SK-N-SH treated with all-trans-retinoic acid at 6 μM for 48 hours (cell line): ENCODE data around the gene PET100.

ENCODE experiments used
- ATAC-seq: fragments of 200-7000 bp; cut with Tn5 transposase; 3 replicates; pipeline ENCODE4 v1.9.1; 2020; ENCODE audit warnings: mild to moderate bottlenecking, moderate library complexity
- ARNTL ChIP-seq: fragments of 450-650 bp; formaldehyde crosslinking; IDR thresholded peaks from 2 replicates; pipeline ENCODE4 v1.5.0; 2020; ENCODE audit warnings: low read depth, mild to moderate bottlenecking, moderate library complexity, borderline replicate concordance
- BACH2 ChIP-seq: fragments of 250-450 bp; sonication (Bioruptor Pico); IDR thresholded peaks from 2 replicates; pipeline ENCODE4 v1.9.0; 2021; ENCODE audit warnings: mild to moderate bottlenecking, borderline replicate concordance
- CSDC2 ChIP-seq: fragments of 250-450 bp; sonication (Bioruptor Pico); IDR thresholded peaks from 2 replicates; pipeline ENCODE4 v1.5.0; 2020; ENCODE audit warnings: mild to moderate bottlenecking, moderate library complexity
- GLIS3 ChIP-seq: fragments of 250-450 bp; sonication (Bioruptor Pico); IDR thresholded peaks from 2 replicates; pipeline ENCODE4 v1.5.0; 2020; ENCODE audit warnings: mild to moderate bottlenecking, moderate library complexity
- ISL1 ChIP-seq: fragments of 250-450 bp; sonication (Bioruptor Pico); IDR thresholded peaks from 2 replicates; pipeline ENCODE4 v2.1.2; 2022; ENCODE audit warnings: mild to moderate bottlenecking, moderate library complexity
- OSR1 ChIP-seq: fragments of 250-450 bp; sonication (Bioruptor Pico); IDR thresholded peaks from 2 replicates; pipeline ENCODE4 v1.8.0; 2022; ENCODE audit warnings: moderate library complexity, mild to moderate bottlenecking, inconsistent platforms
- POU6F1 ChIP-seq: fragments of 250-450 bp; sonication (Bioruptor Pico); IDR thresholded peaks from 2 replicates; pipeline ENCODE4 v1.8.0; 2021; ENCODE audit warnings: low read depth, mild to moderate bottlenecking, moderate library complexity, borderline replicate concordance
- PPARA ChIP-seq: fragments of 250-450 bp; sonication (Bioruptor Pico); IDR thresholded peaks from 2 replicates; pipeline ENCODE4 v1.5.0; 2020; ENCODE audit warnings: mild to moderate bottlenecking, borderline replicate concordance
- RARB ChIP-seq: fragments of 250-450 bp; sonication (Bioruptor Pico); IDR thresholded peaks from 2 replicates; pipeline ENCODE4 v1.8.0; 2021; ENCODE audit warnings: mild to moderate bottlenecking, moderate library complexity
- SNAI2 ChIP-seq: fragments of 250-450 bp; sonication (Bioruptor Pico); IDR thresholded peaks from 2 replicates; pipeline ENCODE4 v1.5.0; 2020; ENCODE audit warnings: mild to moderate bottlenecking, moderate library complexity
- TCF4 ChIP-seq: fragments of 250-450 bp; sonication (Bioruptor Pico); IDR thresholded peaks from 2 replicates; pipeline ENCODE4 v1.8.0; 2021; ENCODE audit warnings: mild to moderate bottlenecking, moderate library complexity, borderline replicate concordance
- TOX ChIP-seq: fragments of 250-450 bp; sonication (Bioruptor Pico); IDR thresholded peaks from 2 replicates; pipeline ENCODE4 v1.8.0; 2021; ENCODE audit warnings: mild to moderate bottlenecking, moderate library complexity, borderline replicate concordance
- TSHZ2 ChIP-seq: fragments of 250-450 bp; sonication (Bioruptor Pico); IDR thresholded peaks from 2 replicates; pipeline ENCODE4 v1.5.0; 2020; ENCODE audit warnings: mild to moderate bottlenecking, moderate library complexity
- ZC3H10 ChIP-seq: fragments of 250-450 bp; sonication (Bioruptor Pico); IDR thresholded peaks from 2 replicates; pipeline ENCODE4 v1.5.1; 2021; ENCODE audit warnings: mild to moderate bottlenecking, moderate library complexity
- ZFP3 ChIP-seq: fragments of 250-450 bp; sonication (Bioruptor Pico); IDR thresholded peaks from 2 replicates; pipeline ENCODE4 v1.5.0; 2020; ENCODE audit warnings: mild to moderate bottlenecking, moderate library complexity
- ZFP30 ChIP-seq: fragments of 450-650 bp; formaldehyde crosslinking; IDR thresholded peaks from 2 replicates; pipeline ENCODE4 v1.5.0; 2022; ENCODE audit warnings: mild to moderate bottlenecking, moderate library complexity
- ZNF565 ChIP-seq: fragments of 450-650 bp; formaldehyde crosslinking; conservative IDR thresholded peaks from 2 replicates; pipeline ENCODE4 v1.5.0; 2020; ENCODE audit warnings: low read depth, mild to moderate bottlenecking, moderate library complexity
- ZNF70 ChIP-seq: fragments of 450-650 bp; formaldehyde crosslinking; IDR thresholded peaks from 2 replicates; pipeline ENCODE4 v1.5.0; 2020; ENCODE audit warnings: mild to moderate bottlenecking, moderate library complexity
- ZNF8 ChIP-seq: fragments of 450-650 bp; formaldehyde crosslinking; IDR thresholded peaks from 2 replicates; pipeline ENCODE4 v1.5.0; 2020; ENCODE audit warnings: mild to moderate bottlenecking, moderate library complexity

PET100 gene

GRCh38 chr19:7650148-7650547 lies 20.6 kb downstream of the PET100 start:
- no peak for TF ChIP-seq ZFP3 (CRISPR knock-in tag)
- TF ChIP-seq OSR1 (CRISPR knock-in tag): no peak
- TF ChIP-seq BACH2 (CRISPR knock-in tag): no peak
- no peak for TF ChIP-seq RARB (CRISPR knock-in tag)
- no peak for TF ChIP-seq TCF4 (CRISPR knock-in tag)
- TF ChIP-seq ZC3H10 (CRISPR knock-in tag): no peak
- no peak for TF ChIP-seq GLIS3 (CRISPR knock-in tag)
- TF ChIP-seq ARNTL (CRISPR knock-in tag): no peak
- TF ChIP-seq ZNF70 (CRISPR knock-in tag): no peak
- TF ChIP-seq PPARA (CRISPR knock-in tag): no peak
- TF ChIP-seq ZNF565: no peak
- TF ChIP-seq TSHZ2 (CRISPR knock-in tag): no peak
- TF ChIP-seq ZNF8: no peak
- TF ChIP-seq CSDC2: no peak
- TF ChIP-seq TOX (CRISPR knock-in tag): no peak
- TF ChIP-seq, all 23 proteins: peak for 0
- ATAC-seq: no peak

GRCh38 chr19:7652061-7652641 lies 22.6 kb downstream of the PET100 start:
- peak; percentile 78 for ATAC-seq
- TF ChIP-seq SNAI2 (no peak), TCF4 (CRISPR knock-in tag) (no peak), GLIS3 (CRISPR knock-in tag) (no peak), ARNTL (CRISPR knock-in tag) (no peak), ZFP30 (CRISPR knock-in tag) (no peak), POU6F1 (no peak), ISL1 (CRISPR knock-in tag) (no peak), ZNF8 (no peak), TOX (CRISPR knock-in tag) (no peak), ZC3H10 (CRISPR knock-in tag) (no peak), CSDC2 (no peak), ZNF70 (CRISPR knock-in tag) (no peak), ZFP3 (CRISPR knock-in tag) (no peak)
- TF ChIP-seq, all 23 proteins: peak for 0

- ATAC-seq: no peak
Measured at GRCh38 chr19:7654401-7654800, 24.8 kb downstream of the PET100 start.

More at GRCh38 chr19:7654401-7654800, 24.8 kb downstream of the PET100 start:
- TF ChIP-seq TSHZ2 (CRISPR knock-in tag): no peak
- no peak for TF ChIP-seq ZNF8
- no peak for TF ChIP-seq ZNF565
- TF ChIP-seq, all 23 proteins: peak for 0
